B cell (primary cell): ENCODE results near the gene FSHB.

Experiments used
- CTCF ChIP-seq: fragments of 200-600 bp; IDR thresholded peaks from one replicate; pipeline ENCODE4 v1.8.0; 2022; ENCODE audit warnings: antibody characterized with exemption, mild to moderate bottlenecking
- EZH2 ChIP-seq: IDR thresholded peaks from 2 replicates; pipeline ENCODE4 v1.6.1; 2012; ENCODE audit warnings: borderline replicate concordance, low read depth, mild to moderate bottlenecking, moderate library complexity, low read length; ENCODE audit not compliant: insufficient read depth, poor library complexity, severe bottlenecking

GRCh38 chr11:30197869-30198268 is 32.9 kb upstream of the FSHB start:
- no peak for TF ChIP-seq CTCF
- TF ChIP-seq EZH2 = no peak
